T-helper 9 cell (primary cell): ENCODE data around the gene LRIG2.
"Not testable (repeated sequence)": the region's sequence is repeated elsewhere in the genome, so short reads cannot be mapped to it uniquely, and the experiment has no call there.

Source experiments
- DNase-seq: peaks from one replicate; pipeline ENCODE4 v3.0.0-alpha.2; 2020

The LRIG2 gene

GRCh38 chr1:113058941-113059706, 13.9 kb upstream of the LRIG2 start:
- DNase-seq = no peak

- not testable (repeated sequence) for DNase-seq
These were observed 9.5 kb upstream of the LRIG2 start for GRCh38 chr1:113063456-113063855.

- no peak for DNase-seq
These were observed 749 bp upstream of the LRIG2 start for GRCh38 chr1:113072141-113072756.

- DNase-seq = no peak
These were observed 517 bp downstream of the LRIG2 start for GRCh38 chr1:113073479-113073950.

GRCh38 chr1:113074237-113074636, 1.2 kb downstream of the LRIG2 start:
- DNase-seq = no peak

- DNase-seq = not testable (repeated sequence)
These were observed 5.0 kb downstream of the LRIG2 start for GRCh38 chr1:113077978-113078377.

GRCh38 chr1:113086541-113086940, 13.5 kb downstream of the LRIG2 start:
- DNase-seq = no peak

GRCh38 chr1:113088972-113089371, 16.0 kb downstream of the LRIG2 start:
- DNase-seq = no peak

GRCh38 chr1:113090051-113090450, 17.1 kb downstream of the LRIG2 start:
- no peak for DNase-seq

- no peak for DNase-seq
These were observed 19.1 kb downstream of the LRIG2 start for GRCh38 chr1:113091988-113092594.

GRCh38 chr1:113094506-113094905, 21.5 kb downstream of the LRIG2 start:
- DNase-seq = no peak

GRCh38 chr1:113095790-113096455, 22.9 kb downstream of the LRIG2 start:
- no peak for DNase-seq

GRCh38 chr1:113096493-113096892, 23.5 kb downstream of the LRIG2 start:
- DNase-seq = no peak

GRCh38 chr1:113101588-113101987, 28.6 kb downstream of the LRIG2 start:
- no peak for DNase-seq

GRCh38 chr1:113103048-113103447, 30.1 kb downstream of the LRIG2 start:
- no peak for DNase-seq

GRCh38 chr1:113103977-113104376, 31.0 kb downstream of the LRIG2 start:
- DNase-seq = no peak

- DNase-seq = no peak
These were observed 33.9 kb downstream of the LRIG2 start for GRCh38 chr1:113106910-113107309.

- no peak for DNase-seq
These were observed 37.0 kb downstream of the LRIG2 start for GRCh38 chr1:113109908-113110554.

GRCh38 chr1:113118266-113118665, 45.3 kb downstream of the LRIG2 start:
- no peak for DNase-seq

- DNase-seq = no peak
These were observed 50.7 kb downstream of the LRIG2 start for GRCh38 chr1:113123737-113124136.

GRCh38 chr1:113124366-113124765, 51.4 kb downstream of the LRIG2 start:
- DNase-seq = no peak

- no peak for DNase-seq
These were observed 52.5 kb downstream of the LRIG2 start for GRCh38 chr1:113125517-113125916.

- no peak for DNase-seq
These were observed 53.2 kb downstream of the LRIG2 start for GRCh38 chr1:113126207-113126606.
